ENCODE results near the gene SCARF2. TPM values are rescaled to one million over a fixed set of nuclear protein-coding genes. Genes with fewer than 3 reads are reported as not detected.

Gene SCARF2
- total RNA-seq, 1 experiment from 2014 or later, result 26.3 TPM

GRCh38 chr22:20428496-20429253 is 8.9 kb downstream of the SCARF2 start (continued):
- TF ChIP-seq HMGXB4 (CRISPR knock-in tag; IDR thresholded peaks at IDR 0.05) (no peak), SP1 (CRISPR knock-in tag; conservative IDR thresholded peaks at IDR 0.05) (no peak), OVOL2 (CRISPR knock-in tag; IDR thresholded peaks at IDR 0.05; ENCODE audit: borderline replicate concordance) (no peak), E2F4 (CRISPR knock-in tag; IDR thresholded peaks at IDR 0.05; ENCODE audit: borderline replicate concordance, low read depth) (no peak)

GRCh38 chr22:20427945-20428417 is 9.6 kb downstream of the SCARF2 start:
- no peak for ATAC-seq
- Mint-ChIP-seq H3K27me3 (ENCODE audit: low read depth) (peaks cover 39% of the 10 kb centered on the region), H3K9me3 (no peaks in the 10 kb centered on the region), H3K4me1 (peaks cover 22% of the 10 kb centered on the region), H3K4me3 (no peak overlapping the region), H3K27ac (no peak overlapping the region), H3K36me3 (peaks cover 9% of the 10 kb centered on the region)
- no peak for DNase-seq (ENCODE audit: low spot score)
- TF ChIP-seq NFE2L1 (CRISPR knock-in tag; IDR thresholded peaks at IDR 0.05), result no peak
- no peak for TF ChIP-seq GRHL2 (CRISPR knock-in tag; IDR thresholded peaks at IDR 0.05; ENCODE audit: insufficient replicate concordance, severe bottlenecking)
- TF ChIP-seq STAT6 (CRISPR knock-in tag; conservative IDR thresholded peaks at IDR 0.05; ENCODE audit: low read depth), result no peak
- no peak for TF ChIP-seq ZBTB21 (CRISPR knock-in tag; IDR thresholded peaks at IDR 0.05; ENCODE audit: borderline replicate concordance)
- TF ChIP-seq MXD4 (CRISPR knock-in tag; IDR thresholded peaks at IDR 0.05; ENCODE audit: borderline replicate concordance), result no peak
- TF ChIP-seq GABPB1 (CRISPR knock-in tag; IDR thresholded peaks at IDR 0.05), result no peak
- TF ChIP-seq ESRRA (CRISPR knock-in tag; IDR thresholded peaks at IDR 0.05; ENCODE audit: borderline replicate concordance), result no peak
- no peak for TF ChIP-seq RELA (CRISPR knock-in tag; IDR thresholded peaks at IDR 0.05; ENCODE audit: borderline replicate concordance)
- ChIA-PET POLR2A (no interaction called here), CTCF (interaction anchor here (1.1 to 3.3 kb wide), 3 partner anchors 10 to 170 kb away, joined by 4 to 44 read pairs (median 7); no protein-coding TSS in a partner anchor)

- CTCF ChIA-PET, result interaction anchor here (3.3 kb wide), 1 partner anchor 9 kb away, joined by 44 read pairs; no protein-coding TSS in a partner anchor
- POLR2A ChIA-PET, result no interaction called here
- Mint-ChIP-seq H3K4me1 (peaks cover 21% of the 10 kb centered on the region), H3K4me3 (no peak overlapping the region), H3K36me3 (peaks cover 9% of the 10 kb centered on the region), H3K27ac (peak overlapping the region; percentile 57), H3K27me3 (ENCODE audit: low read depth) (peaks cover 34% of the 10 kb centered on the region), H3K9me3 (no peaks in the 10 kb centered on the region)
- ATAC-seq (no peak), DNase-seq (ENCODE audit: low spot score) (no peak)
- TF ChIP-seq PRDM15 (CRISPR knock-in tag; IDR thresholded peaks at IDR 0.05) (no peak), ZNF138 (CRISPR knock-in tag; conservative IDR thresholded peaks at IDR 0.05) (no peak), ZBTB21 (CRISPR knock-in tag; IDR thresholded peaks at IDR 0.05; ENCODE audit: borderline replicate concordance) (no peak), SMAD3 (CRISPR knock-in tag; IDR thresholded peaks at IDR 0.05; ENCODE audit: borderline replicate concordance) (no peak), USF2 (CRISPR knock-in tag; IDR thresholded peaks at IDR 0.05) (no peak), ATF1 (CRISPR knock-in tag; IDR thresholded peaks at IDR 0.05) (no peak), ZNF232 (CRISPR knock-in tag; IDR thresholded peaks at IDR 0.05) (no peak), ZNF219 (CRISPR knock-in tag; IDR thresholded peaks at IDR 0.05; ENCODE audit: borderline replicate concordance) (no peak), OVOL2 (CRISPR knock-in tag; IDR thresholded peaks at IDR 0.05; ENCODE audit: borderline replicate concordance) (no peak)
Observed at GRCh38 chr22:20427104-20427944, 10.3 kb downstream of the SCARF2 start.

Data from WTC11 (cell line).